Effector memory CD8-positive, alpha-beta T cell (primary cell): ENCODE data around the gene WAPL.
A peak's percentile ranks its signal among the peaks of the same experiment; 100 is the strongest.
"Not testable (repeated sequence)": the region's sequence is repeated elsewhere in the genome, so short reads cannot be mapped to it uniquely, and the experiment has no call there.

Experiments used
- ATAC-seq: fragments of 150-1000 bp; cut with Tn5 transposase; replicated peaks from 2 replicates; pipeline ENCODE4 v1.10.0; 2021; ENCODE audit warnings: mild to moderate bottlenecking, moderate library complexity
- DNase-seq, 3 experiments: peaks; one replicate each; pipeline ENCODE4 v3.0.0; 2021
- H3K27ac Mint-ChIP-seq, 2 donors: one replicate each; pipeline ENCODE4 v1.8.0; 2022; ENCODE audit warnings: mild to moderate bottlenecking in 2 of 2, mixed read lengths in 2 of 2, moderate library complexity in 2 of 2
- H3K27me3 Mint-ChIP-seq, 2 donors: one replicate each; pipeline ENCODE4 v1.8.0; 2022; ENCODE audit warnings: mixed read lengths in 2 of 2
- H3K36me3 Mint-ChIP-seq: one replicate; pipeline ENCODE4 v1.8.0; 2022; ENCODE audit warnings: mild to moderate bottlenecking, moderate library complexity, mixed read lengths; ENCODE audit not compliant: insufficient read depth
- H3K4me1 Mint-ChIP-seq, 2 donors: one replicate each; pipeline ENCODE4 v1.8.0; 2022; ENCODE audit warnings: low read depth in 2 of 2, mixed read lengths in 2 of 2
- H3K4me3 Mint-ChIP-seq, 2 donors: one replicate each; pipeline ENCODE4 v1.8.0; 2022; ENCODE audit warnings: mild to moderate bottlenecking in 2 of 2, mixed read lengths in 2 of 2, moderate library complexity in 2 of 2
- H3K9me3 Mint-ChIP-seq, 2 donors: one replicate each; pipeline ENCODE4 v1.8.0; 2022; ENCODE audit warnings: mixed read lengths in 2 of 2
- total RNA-seq, 9 experiments: gene quantifications; one replicate each; lab custom pipeline; 2026; lab: John Stamatoyannopoulos, UW

The WAPL gene, protein sequence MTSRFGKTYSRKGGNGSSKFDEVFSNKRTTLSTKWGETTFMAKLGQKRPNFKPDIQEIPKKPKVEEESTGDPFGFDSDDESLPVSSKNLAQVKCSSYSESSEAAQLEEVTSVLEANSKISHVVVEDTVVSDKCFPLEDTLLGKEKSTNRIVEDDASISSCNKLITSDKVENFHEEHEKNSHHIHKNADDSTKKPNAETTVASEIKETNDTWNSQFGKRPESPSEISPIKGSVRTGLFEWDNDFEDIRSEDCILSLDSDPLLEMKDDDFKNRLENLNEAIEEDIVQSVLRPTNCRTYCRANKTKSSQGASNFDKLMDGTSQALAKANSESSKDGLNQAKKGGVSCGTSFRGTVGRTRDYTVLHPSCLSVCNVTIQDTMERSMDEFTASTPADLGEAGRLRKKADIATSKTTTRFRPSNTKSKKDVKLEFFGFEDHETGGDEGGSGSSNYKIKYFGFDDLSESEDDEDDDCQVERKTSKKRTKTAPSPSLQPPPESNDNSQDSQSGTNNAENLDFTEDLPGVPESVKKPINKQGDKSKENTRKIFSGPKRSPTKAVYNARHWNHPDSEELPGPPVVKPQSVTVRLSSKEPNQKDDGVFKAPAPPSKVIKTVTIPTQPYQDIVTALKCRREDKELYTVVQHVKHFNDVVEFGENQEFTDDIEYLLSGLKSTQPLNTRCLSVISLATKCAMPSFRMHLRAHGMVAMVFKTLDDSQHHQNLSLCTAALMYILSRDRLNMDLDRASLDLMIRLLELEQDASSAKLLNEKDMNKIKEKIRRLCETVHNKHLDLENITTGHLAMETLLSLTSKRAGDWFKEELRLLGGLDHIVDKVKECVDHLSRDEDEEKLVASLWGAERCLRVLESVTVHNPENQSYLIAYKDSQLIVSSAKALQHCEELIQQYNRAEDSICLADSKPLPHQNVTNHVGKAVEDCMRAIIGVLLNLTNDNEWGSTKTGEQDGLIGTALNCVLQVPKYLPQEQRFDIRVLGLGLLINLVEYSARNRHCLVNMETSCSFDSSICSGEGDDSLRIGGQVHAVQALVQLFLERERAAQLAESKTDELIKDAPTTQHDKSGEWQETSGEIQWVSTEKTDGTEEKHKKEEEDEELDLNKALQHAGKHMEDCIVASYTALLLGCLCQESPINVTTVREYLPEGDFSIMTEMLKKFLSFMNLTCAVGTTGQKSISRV (N-terminal part only)
- 154 to 245 (median 233) reads per million in 9 experiments for total RNA-seq

DNA sequence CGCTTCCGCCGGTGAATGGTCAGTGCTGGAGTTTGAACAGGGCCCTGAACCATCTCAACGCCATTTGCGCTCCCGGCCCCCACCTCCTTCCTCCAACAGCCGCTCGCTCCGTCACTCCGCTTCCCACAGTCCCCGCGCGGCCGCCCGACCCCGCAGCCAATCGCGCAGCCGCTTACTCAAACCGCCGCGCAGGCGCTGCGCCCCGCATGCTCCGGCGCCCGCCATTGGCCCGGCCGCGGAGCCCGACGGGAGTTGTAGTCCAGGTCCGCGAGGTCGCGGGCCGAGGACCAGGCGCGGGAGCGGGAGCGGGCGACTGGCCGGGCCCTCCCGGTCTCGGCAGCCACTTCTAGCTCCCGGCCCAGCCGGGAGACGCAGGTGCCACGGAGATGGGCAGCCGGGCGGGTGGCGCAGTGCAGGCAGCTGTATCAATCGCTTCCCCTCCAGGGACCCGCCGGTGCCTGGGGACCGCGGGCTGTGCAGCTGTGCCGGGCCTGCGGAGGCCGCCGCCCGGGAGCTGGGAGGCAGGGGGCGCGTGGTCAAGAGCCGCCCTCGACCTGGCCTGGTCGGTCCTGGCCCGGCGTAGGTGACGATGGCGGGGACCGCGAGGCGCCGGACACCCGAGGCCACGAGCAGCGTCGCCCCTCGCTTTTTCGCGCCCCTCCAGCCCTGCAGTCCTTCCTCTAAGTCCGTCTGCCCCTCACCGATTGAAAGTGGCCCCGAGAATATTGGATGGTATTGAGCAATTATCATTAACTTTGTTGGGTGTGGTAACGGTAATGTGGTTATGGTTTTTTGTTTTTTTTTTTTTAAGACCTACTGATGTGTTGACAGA is at the start of gene WAPL:
Gene WAPL, minus strand, starts transcription at position 115 of the 832 bp plus-strand sequence. CDS start 3,723 bp downstream, outside the sequence.
- Mint-ChIP-seq H3K4me1 (peaks cover 30 to 51% of the 10 kb centered on the region in 2 donors), H3K9me3 (no peaks in the 10 kb centered on the region), H3K27ac (peak within 1 kb of the TSS; percentile 95), H3K36me3 (peaks cover 27% of the 10 kb centered on the region), H3K4me3 (peak within 1 kb of the TSS; percentile 93 to 97), H3K27me3 (no peaks in the 10 kb centered on the region)
- DNase-seq (peak; percentile 92 to 95 (median 94)), ATAC-seq (peak; percentile 93)

DNA sequence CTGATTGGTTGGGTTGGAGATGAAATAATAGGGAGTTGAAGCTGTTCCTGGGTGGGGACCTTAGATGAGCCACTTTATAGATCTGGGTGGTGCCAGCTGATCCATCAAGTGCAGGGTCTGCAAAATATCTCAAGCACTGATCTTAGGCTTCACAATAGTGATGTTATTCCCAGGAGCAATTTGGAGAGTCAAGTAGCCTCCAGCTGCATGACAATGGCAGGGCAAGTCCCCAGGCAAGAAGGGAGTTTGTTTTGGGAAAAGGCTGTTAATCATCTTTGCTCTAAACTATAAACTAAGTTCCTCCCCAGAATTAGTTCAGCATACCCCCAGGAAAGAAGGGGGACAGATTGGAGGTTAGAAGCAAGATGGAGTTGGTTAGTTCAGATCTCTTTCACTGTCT is 47.7 kb upstream of the WAPL start:
- no peak for DNase-seq
- Mint-ChIP-seq H3K4me3 (no peak overlapping the region), H3K27ac (no peak overlapping the region), H3K27me3 (peaks cover 0 to 5% of the 10 kb centered on the region in 2 donors), H3K9me3 (no peaks in the 10 kb centered on the region), H3K36me3 (no peaks in the 10 kb centered on the region), H3K4me1 (no peaks in the 10 kb centered on the region)
- ATAC-seq: no peak

DNA sequence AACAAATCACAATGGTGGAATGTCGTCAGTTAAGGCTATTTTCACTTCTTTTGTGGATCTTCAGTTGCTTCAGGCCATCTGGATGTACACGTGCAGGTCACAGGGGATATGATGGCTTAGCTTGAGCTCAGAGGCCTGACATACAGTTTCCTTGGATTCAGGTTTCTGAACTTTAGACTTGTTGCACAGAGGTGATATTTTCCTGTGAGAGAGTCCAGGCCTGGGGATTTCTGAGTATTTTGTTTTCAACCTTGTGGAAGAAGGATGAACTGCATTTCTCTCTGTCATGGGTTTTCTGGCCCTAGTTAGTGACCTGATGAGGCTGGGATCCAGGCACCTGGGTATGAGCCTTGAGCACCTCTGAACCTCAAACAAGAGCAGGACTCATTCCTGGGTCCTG is 44.9 kb upstream of the WAPL start:
- H3K9me3 Mint-ChIP-seq, H3K27ac Mint-ChIP-seq, H3K4me3 Mint-ChIP-seq, ATAC-seq, H3K4me1 Mint-ChIP-seq, DNase-seq, H3K36me3 Mint-ChIP-seq, H3K27me3 Mint-ChIP-seq: not testable (repeated sequence)

DNA sequence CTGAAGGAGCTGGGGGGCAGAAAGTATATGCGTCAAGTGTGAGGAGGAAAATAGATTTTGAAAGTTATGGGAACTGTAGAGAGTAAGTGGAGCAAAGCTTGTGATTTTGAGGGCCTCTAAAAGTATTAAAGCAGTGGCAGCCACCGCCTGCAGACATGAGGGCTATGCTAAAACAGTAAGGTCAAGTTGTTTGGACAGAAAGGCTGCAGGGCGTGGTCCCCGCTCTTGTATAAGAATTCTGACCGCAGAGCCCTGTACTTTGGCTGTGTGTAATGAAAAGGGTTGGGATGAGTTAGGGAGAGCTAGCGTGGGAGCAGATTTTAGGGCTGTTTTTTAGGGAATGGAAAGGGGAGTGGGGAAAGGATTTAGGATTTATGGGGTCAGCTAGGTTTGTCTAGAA is 41.7 kb upstream of the WAPL start:
- not testable (repeated sequence) for H3K27ac Mint-ChIP-seq, ATAC-seq, H3K27me3 Mint-ChIP-seq, DNase-seq, H3K4me3 Mint-ChIP-seq, H3K4me1 Mint-ChIP-seq, H3K9me3 Mint-ChIP-seq, H3K36me3 Mint-ChIP-seq

DNA sequence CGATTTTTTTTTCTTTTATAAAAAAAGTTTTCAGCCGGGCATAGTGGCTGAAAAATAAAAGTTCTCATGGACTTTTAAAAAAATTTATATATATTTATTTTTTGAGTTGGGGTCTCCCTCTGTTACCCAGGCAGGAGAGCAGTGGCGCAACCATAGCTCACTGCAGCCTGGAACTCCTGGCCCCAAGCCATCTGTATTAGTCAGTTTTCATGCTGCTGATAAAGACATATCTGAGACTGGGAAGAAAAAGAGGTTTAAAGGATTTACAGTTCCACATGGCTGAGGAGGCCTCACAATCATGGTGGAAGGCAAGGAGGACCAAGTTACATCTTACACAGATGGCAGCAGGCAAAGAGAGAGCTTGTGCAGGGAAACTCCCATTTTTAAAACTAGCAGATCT is 37.1 kb upstream of the WAPL start:
- not testable (repeated sequence) for H3K36me3 Mint-ChIP-seq, H3K4me1 Mint-ChIP-seq

DNA sequence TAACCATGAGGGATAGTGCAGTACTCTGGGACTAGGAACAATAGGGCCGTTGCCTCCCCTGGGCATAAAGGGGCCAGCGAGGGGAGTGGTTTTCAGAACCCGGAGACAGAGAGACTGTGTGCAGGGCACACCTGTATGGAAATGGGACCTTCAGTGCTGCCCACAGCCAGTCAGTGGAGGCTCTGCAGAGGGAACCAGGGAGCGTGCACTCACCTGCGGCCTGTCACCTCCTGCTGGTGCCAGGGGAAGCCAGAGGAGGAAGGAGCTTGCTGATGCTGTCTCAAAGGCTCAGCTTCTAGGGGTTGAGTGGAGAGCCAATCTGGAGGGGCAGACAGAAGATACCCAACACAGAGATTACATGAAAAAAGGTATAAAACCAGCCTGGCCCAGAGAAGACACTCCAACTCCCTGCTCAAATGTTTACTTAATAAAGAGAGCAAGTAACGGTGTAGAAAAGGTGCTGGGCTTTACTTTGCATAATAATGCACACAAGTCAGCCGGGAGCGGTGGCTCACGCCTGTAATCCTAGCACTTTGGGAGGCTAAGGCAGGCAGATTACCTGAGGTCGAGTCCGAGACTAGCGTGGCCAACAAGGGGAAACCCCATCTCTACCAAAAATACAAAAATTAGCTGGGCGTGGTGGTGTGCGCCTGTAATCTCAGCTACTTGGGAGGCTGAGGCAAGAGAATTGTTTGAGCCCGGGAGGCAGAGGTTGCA is 35.5 kb upstream of the WAPL start:
- Mint-ChIP-seq H3K27ac (no peak overlapping the region), H3K4me3 (no peak overlapping the region)

More for the DNA sequence above, 37.1 kb upstream of the WAPL start:
- not testable (repeated sequence) for H3K27ac Mint-ChIP-seq, H3K27me3 Mint-ChIP-seq, DNase-seq, H3K4me3 Mint-ChIP-seq, ATAC-seq, H3K9me3 Mint-ChIP-seq

DNA sequence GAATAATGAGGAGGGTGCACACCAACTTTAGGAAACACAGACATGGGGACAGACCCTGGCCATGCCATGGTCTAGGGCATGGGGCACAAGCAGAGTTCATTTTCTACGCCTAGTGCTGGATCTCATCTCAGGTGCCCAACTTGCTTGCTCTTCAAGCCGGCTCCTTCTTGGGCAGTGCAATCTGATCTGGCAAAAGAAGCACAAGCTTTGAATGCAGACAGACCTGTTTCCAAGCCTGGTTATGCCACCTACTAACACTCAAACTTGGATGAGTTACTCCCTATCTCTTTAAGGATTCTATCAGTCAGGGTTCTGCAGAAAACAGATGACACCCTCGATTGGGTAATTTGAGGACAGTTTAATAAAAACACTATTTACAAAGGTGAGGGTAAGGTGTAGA is 34.9 kb upstream of the WAPL start:
- H3K4me1 Mint-ChIP-seq: no peaks in the 10 kb centered on the region
- H3K27me3 Mint-ChIP-seq: peaks cover 0 to 2% of the 10 kb centered on the region in 2 donors
- no peak overlapping the region for H3K27ac Mint-ChIP-seq
- H3K36me3 Mint-ChIP-seq: no peaks in the 10 kb centered on the region
- no peak for DNase-seq
- no peaks in the 10 kb centered on the region for H3K9me3 Mint-ChIP-seq
- no peak for ATAC-seq
- no peak overlapping the region for H3K4me3 Mint-ChIP-seq

More for the DNA sequence above, 35.5 kb upstream of the WAPL start:
- Mint-ChIP-seq H3K36me3 (no peaks in the 10 kb centered on the region), H3K4me1 (no peaks in the 10 kb centered on the region), H3K27me3 (no peaks in the 10 kb centered on the region), H3K9me3 (no peaks in the 10 kb centered on the region)
- ATAC-seq: no peak
- no peak for DNase-seq

DNA sequence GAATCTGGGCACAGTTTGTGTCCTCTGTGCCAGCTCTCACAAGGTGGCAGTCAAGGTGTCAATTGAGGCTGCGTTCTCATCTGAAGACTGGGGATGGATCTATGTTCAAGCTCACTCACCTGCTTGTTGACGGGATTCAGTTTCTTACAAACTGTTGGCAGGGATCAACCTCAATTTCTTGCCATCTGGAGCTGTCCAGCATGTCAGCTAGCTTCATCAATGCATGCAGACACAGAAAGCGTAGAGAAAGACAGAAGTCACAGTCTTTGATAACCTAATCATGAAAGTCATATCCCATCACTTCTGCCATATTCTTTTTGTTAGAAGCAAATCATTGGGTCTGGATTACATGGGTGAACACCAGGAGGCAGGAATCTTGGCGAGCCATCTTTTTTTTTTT is 32.0 kb upstream of the WAPL start:
- Mint-ChIP-seq H3K4me3 (no peak overlapping the region), H3K27ac (no peak overlapping the region), H3K36me3 (no peaks in the 10 kb centered on the region), H3K27me3 (peaks cover 0 to 6% of the 10 kb centered on the region in 2 donors), H3K4me1 (no peaks in the 10 kb centered on the region), H3K9me3 (no peaks in the 10 kb centered on the region)
- DNase-seq: no peak
- no peak for ATAC-seq

DNA sequence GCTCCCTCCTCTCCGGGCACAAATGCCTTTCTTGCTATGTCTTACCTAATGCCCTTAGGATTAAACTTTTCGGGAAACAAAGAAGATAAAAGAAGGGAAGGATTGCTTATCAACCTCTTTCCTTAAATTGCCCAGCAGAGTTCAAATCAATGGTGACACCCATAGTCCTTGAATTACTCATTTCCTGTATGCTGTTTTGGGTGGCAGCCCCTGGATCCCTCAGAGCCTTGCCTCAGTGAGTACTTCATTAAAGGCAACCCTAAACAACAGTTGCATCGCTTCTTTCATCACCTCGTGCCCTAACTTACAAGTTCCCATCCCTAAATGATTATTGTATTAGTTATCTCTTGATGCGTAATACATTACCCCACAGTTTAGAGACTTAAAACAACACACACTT is 31.6 kb upstream of the WAPL start:
- ATAC-seq: no peak
- no peak for DNase-seq
- Mint-ChIP-seq H3K27ac (no peak overlapping the region), H3K27me3 (peaks cover 0 to 11% of the 10 kb centered on the region in 2 donors), H3K36me3 (no peaks in the 10 kb centered on the region), H3K9me3 (no peaks in the 10 kb centered on the region), H3K4me1 (no peaks in the 10 kb centered on the region), H3K4me3 (no peak overlapping the region)

DNA sequence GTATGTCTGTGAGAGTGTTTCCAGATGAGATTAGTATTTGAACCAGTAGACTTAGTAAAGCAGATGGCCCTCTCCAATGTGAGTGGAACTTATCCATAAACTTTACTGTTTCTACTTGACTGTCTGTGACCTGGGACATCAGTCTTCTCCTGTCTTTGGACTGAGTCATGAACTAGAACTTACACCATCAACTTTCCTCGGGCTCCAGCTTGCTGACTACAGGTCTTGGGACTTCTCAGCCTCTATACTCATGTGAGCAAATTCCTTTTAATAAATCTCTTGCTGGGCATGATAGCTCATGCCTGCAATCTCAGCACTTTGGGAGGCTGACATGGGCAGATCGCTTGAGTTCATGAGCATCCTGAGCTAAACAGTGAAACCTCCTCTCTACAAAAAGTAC is 25.7 kb upstream of the WAPL start:
- DNase-seq: no peak
- H3K9me3 Mint-ChIP-seq: no peaks in the 10 kb centered on the region
- H3K36me3 Mint-ChIP-seq: no peaks in the 10 kb centered on the region
- no peak overlapping the region for H3K27ac Mint-ChIP-seq
- H3K27me3 Mint-ChIP-seq: peaks cover 0 to 12% of the 10 kb centered on the region in 2 donors
- H3K4me1 Mint-ChIP-seq: no peaks in the 10 kb centered on the region
- H3K4me3 Mint-ChIP-seq: no peak overlapping the region
- no peak for ATAC-seq

DNA sequence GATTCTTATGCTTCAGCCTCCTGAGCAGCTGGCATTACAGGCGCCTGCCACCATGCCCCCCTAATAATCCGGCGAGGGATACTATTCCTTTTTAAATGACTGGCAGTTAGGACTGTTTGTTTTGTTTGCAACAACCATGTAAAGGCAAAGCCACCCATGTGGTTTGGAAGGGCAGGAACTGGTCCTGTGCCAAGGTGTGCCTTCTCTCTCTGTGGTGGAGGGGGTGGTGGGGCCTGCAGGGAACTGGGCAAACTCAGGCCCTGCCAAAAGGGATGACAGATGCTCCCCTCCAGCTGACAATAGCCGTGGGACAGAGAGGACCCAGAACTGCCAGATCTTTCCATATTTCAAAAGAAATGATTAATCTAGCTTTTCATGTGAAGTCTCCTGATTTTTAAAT is 23.5 kb upstream of the WAPL start:
- ATAC-seq (no peak), DNase-seq (no peak)
- Mint-ChIP-seq H3K36me3 (peaks cover 3% of the 10 kb centered on the region), H3K4me3 (no peak overlapping the region), H3K27ac (no peak overlapping the region), H3K27me3 (peaks cover 0 to 6% of the 10 kb centered on the region in 2 donors), H3K9me3 (no peaks in the 10 kb centered on the region), H3K4me1 (no peaks in the 10 kb centered on the region)

DNA sequence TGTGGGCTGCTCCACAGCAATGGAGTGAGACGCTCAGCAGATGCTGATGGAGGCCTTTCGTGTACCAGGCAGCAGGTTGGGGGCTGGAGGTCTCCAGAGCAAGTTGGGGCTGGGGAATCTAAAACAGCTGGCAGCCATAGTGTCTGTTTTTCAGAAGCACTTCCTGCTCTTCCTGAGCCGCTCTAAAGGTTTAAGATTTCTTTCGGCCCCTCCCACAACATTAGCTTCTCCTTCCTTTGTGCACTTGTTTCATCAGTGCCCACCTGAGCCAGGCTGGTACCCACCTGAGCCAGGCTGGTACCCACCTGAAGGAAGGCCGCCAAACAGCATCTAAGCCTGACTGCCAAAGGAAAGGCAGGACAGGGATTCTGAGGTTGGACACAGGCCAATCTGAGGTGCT is 18.4 kb upstream of the WAPL start:
- no peak overlapping the region for H3K27ac Mint-ChIP-seq

More for the DNA sequence above, 18.4 kb upstream of the WAPL start:
- no peak for ATAC-seq
- Mint-ChIP-seq H3K4me3 (no peak overlapping the region), H3K4me1 (peaks cover 9 to 10% of the 10 kb centered on the region in 2 donors), H3K36me3 (peaks cover 8% of the 10 kb centered on the region), H3K9me3 (no peaks in the 10 kb centered on the region), H3K27me3 (peaks cover 0 to 6% of the 10 kb centered on the region in 2 donors)
- no peak for DNase-seq
